ENCODE measurements around the gene FAT2. TPM values are rescaled to one million over a fixed set of nuclear protein-coding genes. Genes with fewer than 3 reads are reported as not detected.

Gene FAT2
- total and polyA plus RNA-seq, 10 of the 15 experiments (the other 5 are each of a cell fraction or from before 2014, with no cell fraction given), result 0.01 to 0.06 (median 0.03) TPM; not detected in 3

GRCh38 chr5:151570058-151570457, 21.1 kb downstream of the FAT2 start:
- H4K20me1 ChIP-seq (ENCODE audit: control insufficient read depth, insufficient read depth), result no peaks in the 10 kb centered on the region
- RAD21 ChIA-PET (ENCODE audit: unreplicated experiment), result interaction anchor here (0.8 to 0.9 kb wide), 2 partner anchors 33 to 82 kb away, joined by 3 read pairs; no protein-coding TSS in a partner anchor
- no peaks in the 10 kb centered on the region; the same call in 1 of the 2 replicates for H3K4me1 ChIP-seq (ENCODE audit: control insufficient read depth, insufficient read depth, low read length)
- ATAC-seq (no peak), FAIRE-seq (no peak), DNase-seq (ENCODE audit: low read depth, low spot score) (no peak)
- intact Hi-C loops (cut with micrococcal nuclease; ENCODE audit: unreplicated experiment), result no loop called here
- no peaks in the 10 kb centered on the region; the same call in 2 of the 3 replicates for H3K9me3 ChIP-seq (replicated peaks; ENCODE audit: control insufficient read depth, insufficient read depth, low read length)
- no peaks in the 10 kb centered on the region for H3K36me3 ChIP-seq (ENCODE audit: control insufficient read depth in 2 of 2, insufficient read depth in 2 of 2, low read length in 1 of 2)
- CTCF ChIA-PET, result interaction anchor here (0.8 to 1.0 kb wide), 2 partner anchors 12 to 50 kb away, joined by 3 read pairs; no protein-coding TSS in a partner anchor
- in situ Hi-C loops (cut with MboI), result no loop called here
- no peak overlapping the region for H3K4me2 ChIP-seq (ENCODE audit: control insufficient read depth, insufficient read depth)
- no peak overlapping the region for H3K27ac ChIP-seq (ENCODE audit: control insufficient read depth, insufficient read depth)
- no peak overlapping the region for H3K4me3 ChIP-seq
- no TSS peak for BruUV-seq (replicated peaks)
- SMC1A ChIA-PET (ENCODE audit: uncharacterized antibody, unreplicated experiment), result interaction anchor here (1.3 to 1.7 kb wide), 2 partner anchors 39 to 44 kb away, joined by 3 to 4 read pairs; no protein-coding TSS in a partner anchor
- no peaks in the 10 kb centered on the region for H3K79me2 ChIP-seq (ENCODE audit: control insufficient read depth, insufficient read depth, low read length)
- POLR2A ChIA-PET, result no interaction called here
- H3K27me3 ChIP-seq (replicated peaks in 1 of 2; ENCODE audit: control insufficient read depth in 2 of 2, insufficient read depth in 2 of 2, low read length in 1 of 2), result peaks cover 0 to 2% of the 10 kb centered on the region in 2 experiments; a peak in 2 of 4 replicates
- TF ChIP-seq IRF5 (IDR thresholded peaks at IDR 0.05; ENCODE audit: borderline replicate concordance) (no peak), MEF2B (IDR thresholded peaks at IDR 0.05; ENCODE audit: partially characterized antibody, poor library complexity, severe bottlenecking) (no peak), MXI1 (IDR thresholded peaks at IDR 0.05; ENCODE audit: low read depth, low read length) (no peak), RAD21 (IDR thresholded peaks at IDR 0.05; ENCODE audit: insufficient read depth, low read depth, low read length) (no peak), CEBPB (IDR thresholded peaks at IDR 0.05; ENCODE audit: borderline replicate concordance in 1 of 2, low read depth in 2 of 2, low read length in 2 of 2) (no peak), MTA2 (IDR thresholded peaks at IDR 0.05; ENCODE audit: low read depth) (no peak), CBX5 (IDR thresholded peaks at IDR 0.05; ENCODE audit: low read depth) (no peak), NFYB (IDR thresholded peaks at IDR 0.05; ENCODE audit: insufficient read depth, low read depth, low read length) (no peak)
- WGBS (ENCODE audit: insufficient coverage, insufficient replicate concordance, low lambda C conversion rate, missing lambda C conversion rate), result 15% methylated on average over 2 of the region's 2 CpGs
- H2AFZ ChIP-seq (ENCODE audit: control insufficient read depth, low read depth, low read length), result no peak overlapping the region
- H3K9ac ChIP-seq (ENCODE audit: control insufficient read depth, insufficient read depth, low read length), result no peak overlapping the region
